DND-41 (cell line): Measurements from ENCODE around the gene PRRT4.

Experiments
- ATAC-seq: fragments of 200-7000 bp; cut with Tn5 transposase; 3 replicates; pipeline ENCODE4 v1.9.1; 2021; ENCODE audit warnings: low read depth; ENCODE audit not compliant: insufficient read depth
- DNase-seq: peaks from one replicate; pipeline ENCODE4 v3.0.0-alpha.2; 2020
- H2AFZ ChIP-seq: 2 replicates; pipeline ENCODE4 v1.6.0; 2012; ENCODE audit warnings: low read depth, low read length
- H3K27ac ChIP-seq: 2 replicates; pipeline ENCODE4 v1.5.1; 2012; ENCODE audit warnings: low read length, inconsistent platforms
- H3K27me3 ChIP-seq: fragments of 200-600 bp; sonication (generic); 2 replicates; pipeline ENCODE4 v1.6.0; 2012; ENCODE audit warnings: low read length, mild to moderate bottlenecking, inconsistent platforms; ENCODE audit not compliant: insufficient read depth, poor library complexity
- H3K36me3 ChIP-seq: 2 replicates; pipeline ENCODE4 v1.5.1; 2012; ENCODE audit warnings: low read length, inconsistent platforms; ENCODE audit not compliant: insufficient read depth
- H3K4me1 ChIP-seq: 2 replicates; pipeline ENCODE4 v1.5.1; 2012; ENCODE audit warnings: mild to moderate bottlenecking, low read length; ENCODE audit not compliant: insufficient read depth
- H3K4me2 ChIP-seq: 2 replicates; pipeline ENCODE4 v1.6.0; 2012; ENCODE audit warnings: mild to moderate bottlenecking, moderate library complexity, low read length, inconsistent platforms; ENCODE audit not compliant: insufficient read depth
- H3K4me3 ChIP-seq, 2 experiments: fragments of 200-600 bp in 1 of 2; shearing (Covaris generic) in 1 of 2; 2 replicates each; pipeline ENCODE4 v1.5.1; 2012 to 2016; ENCODE audit warnings: inconsistent platforms in 2 of 2, low read length in 2 of 2, mild to moderate bottlenecking in 2 of 2, low read depth in 1 of 2, moderate library complexity in 1 of 2
- H3K79me2 ChIP-seq: 2 replicates; pipeline ENCODE4 v1.6.0; 2012; ENCODE audit warnings: low read length, inconsistent platforms; ENCODE audit not compliant: insufficient read depth
- H3K9ac ChIP-seq: 2 replicates; pipeline ENCODE4 v1.6.0; 2012; ENCODE audit warnings: low read depth, mild to moderate bottlenecking, inconsistent platforms, low read length, moderate library complexity
- H3K9me3 ChIP-seq: 2 replicates; pipeline ENCODE4 v1.5.1; 2012; ENCODE audit warnings: low read length, moderate library complexity, mild to moderate bottlenecking, inconsistent platforms; ENCODE audit not compliant: insufficient read depth, severe bottlenecking
- H4K20me1 ChIP-seq: 2 replicates; pipeline ENCODE4 v1.6.0; 2012; ENCODE audit warnings: low read length; ENCODE audit not compliant: insufficient read depth
- EZH2 ChIP-seq: IDR thresholded peaks from 3 replicates; pipeline ENCODE4 v1.6.1; 2012; ENCODE audit warnings: borderline replicate concordance, low read depth, mild to moderate bottlenecking, moderate library complexity, low read length, inconsistent platforms; ENCODE audit not compliant: severe bottlenecking
- TF ChIP-seq, protein P1 (sequence below): IDR thresholded peaks from 2 replicates; pipeline ENCODE4 v1.5.1; 2012; ENCODE audit warnings: borderline replicate concordance, low read length, moderate library complexity, mild to moderate bottlenecking; ENCODE audit not compliant: poor library complexity, severe bottlenecking; ENCODE audit errors: extremely low read depth

Gene PRRT4

DNA sequence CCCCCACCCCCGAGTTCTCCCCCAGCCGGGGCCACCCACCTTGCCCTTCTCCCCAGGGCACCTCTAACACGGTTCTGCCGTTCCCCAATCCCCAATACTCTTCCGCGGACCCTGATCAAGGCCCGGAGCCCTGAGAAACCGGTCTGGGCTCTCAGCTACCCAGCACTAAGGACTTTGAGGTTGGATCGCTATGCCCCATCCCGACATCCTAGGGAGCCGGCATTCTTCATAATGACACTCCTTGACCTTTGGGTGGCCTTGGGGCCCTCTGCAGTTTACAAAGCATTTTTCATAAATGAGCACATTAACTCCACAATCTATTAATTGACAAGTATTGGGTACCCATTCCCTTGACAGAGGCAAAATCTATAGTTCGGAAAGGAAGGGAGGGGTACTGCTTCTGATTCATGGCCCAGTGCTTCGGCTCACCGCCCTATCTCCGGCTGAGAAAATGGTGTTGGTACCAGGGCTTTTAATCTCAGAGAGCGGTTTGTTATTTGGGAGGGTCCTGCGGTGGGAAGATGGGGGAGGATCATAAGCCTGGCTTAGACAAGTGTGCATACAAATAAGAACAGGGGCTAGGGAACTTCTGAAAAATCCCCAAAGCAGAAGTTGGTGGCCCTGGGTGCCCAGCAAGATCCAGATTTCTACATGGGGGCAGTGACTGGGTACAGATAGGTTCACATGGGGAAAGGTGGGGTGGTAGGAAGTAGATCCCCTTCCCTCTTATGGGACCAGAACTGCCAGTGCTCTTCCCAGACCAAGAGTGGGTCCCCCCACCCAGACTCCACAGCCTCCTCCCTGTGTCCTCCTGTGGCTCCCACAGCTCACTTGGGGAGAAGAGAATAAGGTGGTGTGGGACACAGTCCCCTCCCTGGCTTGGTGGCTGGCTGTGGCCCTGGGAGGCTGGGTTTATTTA, 45.1 kb upstream of the PRRT4 start:
- ATAC-seq = no peak
- H3K4me3 ChIP-seq = peak overlapping the region in 1 of 2 experiments; percentile 22; a peak in 1 of 4 replicates

DNA sequence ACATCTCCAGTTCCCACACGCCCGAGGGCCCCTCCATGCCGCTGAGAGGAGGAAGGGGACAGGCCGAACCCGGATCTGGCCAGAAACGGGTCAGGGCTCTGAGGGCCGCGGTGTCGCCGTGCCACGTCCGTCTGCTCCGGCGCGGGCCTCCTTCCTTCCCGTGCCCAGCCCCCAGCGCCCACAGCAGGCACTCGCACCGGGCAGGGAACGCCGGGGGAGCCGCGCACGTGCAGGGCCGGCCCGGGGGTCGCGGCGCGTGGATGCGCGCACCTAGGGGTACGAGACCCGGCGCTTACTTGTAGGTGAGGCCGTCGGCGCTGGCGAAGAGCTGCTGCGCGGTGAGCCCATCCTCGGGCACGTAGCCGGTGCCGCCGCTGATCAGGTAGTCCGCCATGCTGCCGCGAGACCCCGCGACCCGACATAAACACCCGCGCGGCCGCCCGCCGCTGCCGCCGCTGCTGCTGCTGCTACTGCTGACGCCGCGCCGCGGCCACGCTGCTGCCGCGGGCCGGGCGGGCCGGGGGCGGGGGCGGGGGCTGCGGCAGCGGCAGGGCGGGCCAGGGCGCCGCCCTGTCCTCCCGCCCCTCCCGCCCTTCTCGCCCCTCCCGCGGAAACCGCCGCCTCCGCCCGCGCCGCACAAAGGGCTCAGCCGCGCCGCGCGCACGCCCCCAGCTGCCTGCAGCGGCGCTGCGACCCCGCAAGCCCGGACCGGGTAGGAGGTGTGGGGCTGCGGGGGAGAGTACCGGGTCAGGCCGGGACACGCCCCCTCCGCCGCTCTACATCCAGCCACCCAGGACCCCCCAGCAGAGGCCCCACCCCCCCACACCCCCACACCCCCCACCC, 44.2 kb upstream of the PRRT4 start:
- H4K20me1 ChIP-seq = peaks cover 50% of the 10 kb centered on the region
- H3K4me2 ChIP-seq = peak overlapping the region; percentile 97
- peak overlapping the region; percentile 30 to 75; a peak in 3 of 4 replicates for H3K4me3 ChIP-seq
- H3K9me3 ChIP-seq = no peaks in the 10 kb centered on the region
- 0 out of 2 replicates have a peak overlapping the region, but pooled peaks have one; percentile 23 for H3K27ac ChIP-seq
- peak overlapping the region; percentile 73 for H3K9ac ChIP-seq
- peaks cover 41% of the 10 kb centered on the region for H3K27me3 ChIP-seq
- ATAC-seq (peak; percentile 36), DNase-seq (peak; percentile 69)
- H3K36me3 ChIP-seq = peaks cover 3% of the 10 kb centered on the region
- H3K4me1 ChIP-seq = peaks cover 40% of the 10 kb centered on the region
- TF ChIP-seq EZH2 = peak; percentile 55
- TF ChIP-seq, protein P1, sequence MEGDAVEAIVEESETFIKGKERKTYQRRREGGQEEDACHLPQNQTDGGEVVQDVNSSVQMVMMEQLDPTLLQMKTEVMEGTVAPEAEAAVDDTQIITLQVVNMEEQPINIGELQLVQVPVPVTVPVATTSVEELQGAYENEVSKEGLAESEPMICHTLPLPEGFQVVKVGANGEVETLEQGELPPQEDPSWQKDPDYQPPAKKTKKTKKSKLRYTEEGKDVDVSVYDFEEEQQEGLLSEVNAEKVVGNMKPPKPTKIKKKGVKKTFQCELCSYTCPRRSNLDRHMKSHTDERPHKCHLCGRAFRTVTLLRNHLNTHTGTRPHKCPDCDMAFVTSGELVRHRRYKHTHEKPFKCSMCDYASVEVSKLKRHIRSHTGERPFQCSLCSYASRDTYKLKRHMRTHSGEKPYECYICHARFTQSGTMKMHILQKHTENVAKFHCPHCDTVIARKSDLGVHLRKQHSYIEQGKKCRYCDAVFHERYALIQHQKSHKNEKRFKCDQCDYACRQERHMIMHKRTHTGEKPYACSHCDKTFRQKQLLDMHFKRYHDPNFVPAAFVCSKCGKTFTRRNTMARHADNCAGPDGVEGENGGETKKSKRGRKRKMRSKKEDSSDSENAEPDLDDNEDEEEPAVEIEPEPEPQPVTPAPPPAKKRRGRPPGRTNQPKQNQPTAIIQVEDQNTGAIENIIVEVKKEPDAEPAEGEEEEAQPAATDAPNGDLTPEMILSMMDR = peak; percentile 20
- H2AFZ ChIP-seq = peak overlapping the region; percentile 76
- no peaks in the 10 kb centered on the region for H3K79me2 ChIP-seq

More for the DNA sequence above, 45.1 kb upstream of the PRRT4 start:
- H2AFZ ChIP-seq = no peak overlapping the region
- no peak for DNase-seq
- no peaks in the 10 kb centered on the region; the same call in 1 of the 2 replicates for H3K36me3 ChIP-seq
- H3K4me1 ChIP-seq = peaks cover 41% of the 10 kb centered on the region
- H4K20me1 ChIP-seq = peaks cover 48% of the 10 kb centered on the region
- H3K9ac ChIP-seq = no peak overlapping the region
- no peaks in the 10 kb centered on the region for H3K79me2 ChIP-seq
- no peaks in the 10 kb centered on the region for H3K9me3 ChIP-seq
- H3K27ac ChIP-seq = no peak overlapping the region
- H3K4me2 ChIP-seq = peak overlapping the region; percentile 97; the same call in 1 of the 2 replicates
- TF ChIP-seq, protein P1 = no peak
- peak; percentile 28 for TF ChIP-seq EZH2
- H3K27me3 ChIP-seq = peaks cover 41% of the 10 kb centered on the region

DNA sequence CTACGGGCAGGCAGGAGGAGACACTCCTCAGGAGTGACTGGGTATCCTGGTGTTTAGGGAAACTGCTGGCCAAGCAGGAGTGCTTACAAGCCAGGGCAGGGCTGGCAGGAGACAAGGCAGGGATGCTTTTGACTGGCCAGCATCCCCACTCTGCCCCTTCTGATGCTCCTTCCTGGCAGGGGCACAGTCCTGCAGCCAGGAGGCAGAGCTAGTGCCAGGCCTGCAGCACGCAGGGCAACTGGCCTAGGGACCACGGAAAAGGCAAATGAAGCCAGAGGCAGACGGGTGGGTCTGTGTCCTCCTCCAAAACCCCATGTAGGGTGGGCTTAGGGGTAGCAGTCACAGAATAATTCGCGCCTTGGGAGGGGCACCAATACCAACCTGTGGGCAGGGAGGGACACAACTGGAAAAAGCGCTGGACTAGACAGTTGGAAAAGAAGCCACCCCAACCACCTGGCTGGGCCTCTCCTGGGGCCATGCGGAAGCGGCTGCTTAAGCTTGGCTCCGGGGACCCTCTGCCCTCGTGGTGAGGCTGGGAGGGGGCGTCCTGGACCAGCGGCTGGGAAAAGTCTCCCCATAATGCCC, 43.5 kb upstream of the PRRT4 start:
- H3K79me2 ChIP-seq = no peaks in the 10 kb centered on the region
- no peak for DNase-seq
- TF ChIP-seq EZH2 = no peak
- TF ChIP-seq, protein P1 = peak; percentile 13
- peak overlapping the region; percentile 73 for H3K9ac ChIP-seq
- peaks cover 35% of the 10 kb centered on the region for H3K27me3 ChIP-seq
- H3K4me2 ChIP-seq = peak overlapping the region; percentile 97
- peaks cover 33% of the 10 kb centered on the region for H3K4me1 ChIP-seq
- no peak for ATAC-seq
- peaks cover 6% of the 10 kb centered on the region for H3K36me3 ChIP-seq
- H3K9me3 ChIP-seq = no peaks in the 10 kb centered on the region
- no peak overlapping the region for H3K27ac ChIP-seq
- peaks cover 46% of the 10 kb centered on the region for H4K20me1 ChIP-seq
- H3K4me3 ChIP-seq = peak overlapping the region; percentile 30 to 75; a peak in 3 of 4 replicates
- peak overlapping the region; percentile 76 for H2AFZ ChIP-seq
